Natural killer cell (primary cell): ENCODE data around the gene FRMD4A. TPM values are rescaled to one million over a fixed set of nuclear protein-coding genes. Genes with fewer than 3 reads are reported as not detected.

ENCODE experiments used
- ATAC-seq, 3 donors: fragments of 150-1000 bp in 2 of 3; fragments of 200-7000 bp in 1 of 3; cut with Tn5 transposase; 1 replicate in 1 of 3; 2 replicates in 2 of 3; pipeline ENCODE4 v1.10.0; 2021; ENCODE audit warnings: mild to moderate bottlenecking in 2 of 3, moderate library complexity in 2 of 3
- DNase-seq, 2 donors: peaks; one replicate each; pipeline versions ENCODE4 v3.0.0 to v3.0.0-alpha.2; 2013 to 2021; ENCODE audit warnings: mixed read lengths in 1 of 2
- H3K27ac ChIP-seq: one replicate; pipeline ENCODE4 v1.5.1; 2013; ENCODE audit warnings: mild to moderate bottlenecking, low read length
- H3K27me3 ChIP-seq: one replicate; pipeline ENCODE4 v1.6.1; 2013; ENCODE audit warnings: low read length; ENCODE audit not compliant: control insufficient read depth, insufficient read depth
- H3K36me3 ChIP-seq: one replicate; pipeline ENCODE4 v1.6.1; 2013; ENCODE audit warnings: low read length; ENCODE audit not compliant: control insufficient read depth, insufficient read depth
- H3K4me1 ChIP-seq: one replicate; pipeline ENCODE4 v1.6.1; 2013; ENCODE audit warnings: low read length; ENCODE audit not compliant: control insufficient read depth, insufficient read depth
- H3K4me3 ChIP-seq: one replicate; pipeline ENCODE4 v1.5.1; 2013; ENCODE audit warnings: low read length
- H3K9me3 ChIP-seq: one replicate; pipeline ENCODE4 v1.6.1; 2013; ENCODE audit warnings: low read length; ENCODE audit not compliant: control insufficient read depth, insufficient read depth
- H3K27ac Mint-ChIP-seq, 2 donors: one replicate each; pipeline ENCODE4 v1.8.0; 2022; ENCODE audit warnings: mild to moderate bottlenecking in 2 of 2, mixed read lengths in 2 of 2, moderate library complexity in 1 of 2
- H3K27me3 Mint-ChIP-seq, 2 donors: one replicate each; pipeline ENCODE4 v1.8.0; 2022; ENCODE audit warnings: low read depth in 2 of 2, mixed read lengths in 2 of 2
- H3K36me3 Mint-ChIP-seq: one replicate; pipeline ENCODE4 v1.8.0; 2022; ENCODE audit warnings: mixed read lengths
- H3K4me1 Mint-ChIP-seq, 2 donors: one replicate each; pipeline ENCODE4 v1.8.0; 2022; ENCODE audit warnings: mixed read lengths in 2 of 2
- H3K4me3 Mint-ChIP-seq: one replicate; pipeline ENCODE4 v1.8.0; 2022; ENCODE audit warnings: mild to moderate bottlenecking, moderate library complexity, mixed read lengths
- H3K9me3 Mint-ChIP-seq, 2 donors: one replicate each; pipeline ENCODE4 v1.8.0; 2022; ENCODE audit warnings: mixed read lengths in 2 of 2
- WGBS: methylation state at CpG from one replicate; pipeline ENCODE4 v1.1.7; 2013; ENCODE audit warnings: missing lambda C conversion rate; ENCODE audit not compliant: insufficient coverage; 5-methylcytosine and 5-hydroxymethylcytosine counted together
- intact Hi-C: fragments of 100-400 bp; cut with micrococcal nuclease; formaldehyde crosslinking; loops from one replicate; pipeline ENCODE4 v1.14.2; 2022
- total RNA-seq, 4 donors: library from RNA; stranded (reverse); fragments of 120-200 nt in 1 of 4; gene quantifications; one replicate each; pipeline versions ENCODE4 v1.2.3 to v1.2.4, GENCODE V29; 2013 to 2022
- TF ChIP-seq, protein P1 (sequence below): fragments of 200-600 bp; IDR thresholded peaks from one replicate; pipeline ENCODE4 v1.8.0; 2022; ENCODE audit warnings: antibody characterized with exemption

Gene FRMD4A
- total RNA-seq, 3 donors from 2014 or later (not counting 1 experiment from before 2014, with no cell fraction given): 0.36 to 0.38 TPM; not detected in 1

DNA sequence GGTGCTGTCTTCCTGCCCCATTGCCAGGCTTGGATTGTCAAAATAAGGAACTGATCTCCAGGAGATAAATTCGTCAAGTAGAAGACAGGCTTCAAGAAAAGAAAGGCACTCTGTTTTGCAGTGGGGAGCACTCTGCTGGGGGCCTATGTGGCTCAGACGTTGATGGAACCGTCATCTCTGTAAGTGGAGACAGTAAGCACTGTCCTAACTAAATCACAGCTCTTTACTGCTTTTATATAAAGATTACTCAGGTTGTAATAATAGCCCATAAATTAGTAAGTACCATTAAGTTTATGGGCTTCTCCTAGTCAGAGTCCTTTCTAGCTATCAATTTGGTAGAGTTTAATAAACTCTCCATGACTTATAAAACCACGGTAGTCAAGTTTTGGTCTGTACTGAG lies 249.9 kb downstream of the FRMD4A start:
- DNase-seq (no peak), ATAC-seq (no peak)
- H3K27me3 ChIP-seq: no peaks in the 10 kb centered on the region
- Mint-ChIP-seq H3K27ac (no peak overlapping the region), H3K9me3 (no peaks in the 10 kb centered on the region), H3K27me3 (peaks cover 2 to 9% of the 10 kb centered on the region in 2 donors), H3K4me1 (no peaks in the 10 kb centered on the region), H3K36me3 (no peaks in the 10 kb centered on the region), H3K4me3 (no peak overlapping the region)
- H3K4me1 ChIP-seq: no peaks in the 10 kb centered on the region
- 74% methylated on average over 2 of the region's 4 CpGs for WGBS
- H3K4me3 ChIP-seq: no peak overlapping the region
- TF ChIP-seq, protein P1, sequence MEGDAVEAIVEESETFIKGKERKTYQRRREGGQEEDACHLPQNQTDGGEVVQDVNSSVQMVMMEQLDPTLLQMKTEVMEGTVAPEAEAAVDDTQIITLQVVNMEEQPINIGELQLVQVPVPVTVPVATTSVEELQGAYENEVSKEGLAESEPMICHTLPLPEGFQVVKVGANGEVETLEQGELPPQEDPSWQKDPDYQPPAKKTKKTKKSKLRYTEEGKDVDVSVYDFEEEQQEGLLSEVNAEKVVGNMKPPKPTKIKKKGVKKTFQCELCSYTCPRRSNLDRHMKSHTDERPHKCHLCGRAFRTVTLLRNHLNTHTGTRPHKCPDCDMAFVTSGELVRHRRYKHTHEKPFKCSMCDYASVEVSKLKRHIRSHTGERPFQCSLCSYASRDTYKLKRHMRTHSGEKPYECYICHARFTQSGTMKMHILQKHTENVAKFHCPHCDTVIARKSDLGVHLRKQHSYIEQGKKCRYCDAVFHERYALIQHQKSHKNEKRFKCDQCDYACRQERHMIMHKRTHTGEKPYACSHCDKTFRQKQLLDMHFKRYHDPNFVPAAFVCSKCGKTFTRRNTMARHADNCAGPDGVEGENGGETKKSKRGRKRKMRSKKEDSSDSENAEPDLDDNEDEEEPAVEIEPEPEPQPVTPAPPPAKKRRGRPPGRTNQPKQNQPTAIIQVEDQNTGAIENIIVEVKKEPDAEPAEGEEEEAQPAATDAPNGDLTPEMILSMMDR: no peak
- no peaks in the 10 kb centered on the region for H3K36me3 ChIP-seq
- peaks cover 2% of the 10 kb centered on the region for H3K9me3 ChIP-seq
- no peak overlapping the region for H3K27ac ChIP-seq
- intact Hi-C loops: no loop called here

DNA sequence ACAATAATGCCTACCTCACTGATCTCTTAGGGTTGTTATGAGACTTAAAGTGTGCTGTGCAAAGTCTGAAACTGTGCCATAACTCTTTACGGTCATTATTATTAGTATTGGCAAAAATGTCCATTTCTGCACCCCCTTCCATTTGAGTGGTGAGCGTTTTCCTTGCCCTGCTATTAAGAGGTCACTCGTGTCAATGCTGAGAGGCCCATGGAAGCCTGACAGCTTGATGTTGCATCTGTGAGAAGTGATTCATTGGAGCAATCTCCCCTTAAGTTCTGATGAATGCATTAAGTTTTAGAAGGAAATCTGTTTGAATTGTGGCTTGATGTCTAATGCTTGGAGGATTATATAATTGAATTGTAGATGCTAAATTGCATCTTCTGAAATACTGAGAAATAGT lies 253.3 kb downstream of the FRMD4A start:
- H3K9me3 ChIP-seq: peaks cover 2% of the 10 kb centered on the region
- no peak overlapping the region for H3K27ac ChIP-seq
- ATAC-seq: no peak
- Mint-ChIP-seq H3K9me3 (no peaks in the 10 kb centered on the region), H3K36me3 (no peaks in the 10 kb centered on the region), H3K27me3 (peaks cover 16 to 35% of the 10 kb centered on the region in 2 donors), H3K4me1 (no peaks in the 10 kb centered on the region), H3K27ac (no peak overlapping the region), H3K4me3 (no peak overlapping the region)
- H3K36me3 ChIP-seq: no peaks in the 10 kb centered on the region
- H3K27me3 ChIP-seq: no peaks in the 10 kb centered on the region
- intact Hi-C loops: no loop called here
- no peaks in the 10 kb centered on the region for H3K4me1 ChIP-seq
- H3K4me3 ChIP-seq: no peak overlapping the region
- no peak for DNase-seq
- TF ChIP-seq, protein P1: no peak
- WGBS: 88% methylated on average over 3 of the region's 3 CpGs

DNA sequence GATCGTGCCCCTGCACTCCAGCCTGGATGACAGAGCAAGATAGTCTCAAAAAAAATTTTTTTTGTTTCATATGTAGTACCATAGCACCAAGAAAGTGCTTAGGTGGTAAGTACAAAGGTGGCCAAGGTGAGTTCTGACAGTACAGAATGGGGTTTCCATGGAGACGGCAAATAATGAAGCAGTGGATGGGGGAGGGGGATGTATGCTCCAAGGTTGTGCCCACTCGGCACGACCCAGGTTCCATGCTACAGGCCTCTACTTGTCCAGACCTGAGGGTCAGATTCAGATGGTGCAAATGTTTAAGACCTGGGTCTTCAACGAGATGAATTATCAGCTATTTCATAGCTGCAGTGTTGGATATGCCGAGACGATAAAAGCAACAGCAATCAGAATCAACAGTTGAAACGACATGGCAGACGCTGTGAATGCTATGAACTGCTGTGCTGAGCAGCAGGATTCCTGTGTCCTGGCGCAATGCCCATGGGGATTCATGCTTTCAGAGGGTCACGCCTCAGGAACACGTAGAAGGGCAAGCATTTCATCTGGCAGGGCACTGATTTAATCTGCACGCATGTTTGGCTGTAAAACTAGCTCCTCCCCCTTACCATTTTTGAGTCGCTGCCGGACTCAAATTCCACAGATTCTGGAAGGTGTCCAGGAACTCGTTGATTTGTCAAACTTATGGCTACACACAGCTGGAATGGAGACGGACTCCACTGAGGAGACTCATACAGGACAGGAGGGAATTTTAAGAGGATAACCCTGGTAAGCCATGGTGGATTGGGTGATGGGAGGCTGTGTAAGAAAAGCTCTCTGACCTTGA lies 256.5 kb downstream of the FRMD4A start:
- peaks cover 2% of the 10 kb centered on the region for H3K9me3 ChIP-seq
- Mint-ChIP-seq H3K9me3 (no peaks in the 10 kb centered on the region), H3K4me3 (no peak overlapping the region), H3K27me3 (peaks cover 19 to 62% of the 10 kb centered on the region in 2 donors), H3K36me3 (no peaks in the 10 kb centered on the region), H3K4me1 (no peaks in the 10 kb centered on the region), H3K27ac (no peak overlapping the region)
- 92% methylated on average over 17 of the region's 17 CpGs for WGBS
- TF ChIP-seq, protein P1: no peak
- no peaks in the 10 kb centered on the region for H3K27me3 ChIP-seq
- no peaks in the 10 kb centered on the region for H3K4me1 ChIP-seq
- no peak for DNase-seq
- intact Hi-C loops: no loop called here
- no peak overlapping the region for H3K4me3 ChIP-seq
- no peak overlapping the region for H3K27ac ChIP-seq
- H3K36me3 ChIP-seq: no peaks in the 10 kb centered on the region
- no peak for ATAC-seq
